Right cardiac atrium (tissue), 5 donors: ENCODE measurements around the gene ALKBH5. TPM values are rescaled to one million over a fixed set of nuclear protein-coding genes. Genes with fewer than 3 reads are reported as not detected.

Experiments
- ATAC-seq, 2 donors: fragments of 200-7000 bp; cut with Tn5 transposase; one replicate each; pipeline versions ENCODE4 v1.8.0 to v1.9.1; 2020; ENCODE audit warnings: moderate library complexity in 2 of 2, mild to moderate bottlenecking in 1 of 2
- DNase-seq, 3 donors: peaks; one replicate each; pipeline ENCODE4 v3.0.0-alpha.2; 2020
- H3K27ac ChIP-seq: one replicate; pipeline ENCODE4 v1.5.1; 2013; ENCODE audit warnings: mild to moderate bottlenecking, low read length, control low read depth, moderate library complexity
- H3K27me3 ChIP-seq: one replicate; pipeline ENCODE4 v1.6.1; 2013; ENCODE audit not compliant: control insufficient read depth, insufficient read depth
- H3K4me1 ChIP-seq: one replicate; pipeline ENCODE4 v1.6.1; 2013; ENCODE audit warnings: low read length; ENCODE audit not compliant: control insufficient read depth, insufficient read depth
- H3K4me3 ChIP-seq: one replicate; pipeline ENCODE4 v1.5.1; 2013; ENCODE audit warnings: low read length, control low read depth
- H3K9me3 ChIP-seq: one replicate; pipeline ENCODE4 v1.6.1; 2013; ENCODE audit warnings: low read length; ENCODE audit not compliant: control insufficient read depth
- WGBS: extraction: QIAGEN DNeasy Blood & Tissue Kit; methylation state at CpG from one replicate; pipeline ENCODE4 v1.1.7; 2013; 5-methylcytosine and 5-hydroxymethylcytosine counted together
- intact Hi-C, 4 donors: fragments of 100-400 bp; cut with DNase I; formaldehyde crosslinking; loops; one replicate each; pipeline versions ENCODE4 v1.11.0 to v1.14.0; 2022 to 2023
- polyA plus RNA-seq: library from polyadenylated mRNA; stranded (reverse); fragments of 200-250 nt; gene quantifications from one replicate; pipeline ENCODE4 v1.2.3, GENCODE V29; 2013
- total RNA-seq, 4 donors: library from RNA; stranded (reverse); fragmentation: NEBNext Ultra II Directional; extraction: Animal tissue kit (Norgen Biotek cat#: 25700); gene quantifications; one replicate each; pipeline ENCODE4 v1.2.1, GENCODE V29; 2021
- donor health status: healthy with polysubstance abuse.
- donor health status: DM: no; HTN: yes; CAD: no.
- donor health status: DM: no; HTN: no; CAD: no.
- donor health status: DM: no; HTN: yes; CAD: no; lungs with severe emphysema.
- donor health status: DM: yes; HTN: yes; CAD: no.

Gene ALKBH5
- total and polyA plus RNA-seq, 5 donors = 112 to 195 (median 183) TPM

GRCh38 chr17:18157354-18157985 is 26.2 kb upstream of the ALKBH5 start:
- no peaks in the 10 kb centered on the region for H3K9me3 ChIP-seq
- no peak overlapping the region for H3K27ac ChIP-seq
- no peaks in the 10 kb centered on the region for H3K4me1 ChIP-seq
- intact Hi-C loops = no loop called here
- H3K4me3 ChIP-seq = no peak overlapping the region
- no peaks in the 10 kb centered on the region for H3K27me3 ChIP-seq
- 61% methylated on average over 22 of the region's 22 CpGs for WGBS
- DNase-seq (no peak), ATAC-seq (no peak)

- H3K4me1 ChIP-seq = no peaks in the 10 kb centered on the region
- H3K4me3 ChIP-seq = peak overlapping the region; percentile 35
- intact Hi-C loops = no loop called here
These were observed 25.5 kb upstream of the ALKBH5 start for GRCh38 chr17:18158022-18158600.

GRCh38 chr17:18159551-18160120 is 24.0 kb upstream of the ALKBH5 start:
- no peak for ATAC-seq
- intact Hi-C loops = no loop called here
- H3K4me3 ChIP-seq = no peak overlapping the region

More at GRCh38 chr17:18158022-18158600, 25.5 kb upstream of the ALKBH5 start:
- ATAC-seq (peak; percentile 63 to 69), DNase-seq (peak; percentile 96 to 98 (median 98))
- no peaks in the 10 kb centered on the region for H3K9me3 ChIP-seq
- 4% methylated on average over 26 of the region's 26 CpGs for WGBS
- peak overlapping the region; percentile 23 for H3K27ac ChIP-seq
- H3K27me3 ChIP-seq = no peaks in the 10 kb centered on the region

GRCh38 chr17:18160128-18160856 is 23.3 kb upstream of the ALKBH5 start:
- intact Hi-C loops = no loop called here
- Histone ChIP-seq H3K4me1 (no peaks in the 10 kb centered on the region), H3K9me3 (no peaks in the 10 kb centered on the region), H3K27me3 (no peaks in the 10 kb centered on the region), H3K27ac (no peak overlapping the region), H3K4me3 (no peak overlapping the region)
- ATAC-seq = no peak
- 89% methylated on average over 5 of the region's 5 CpGs for WGBS
- no peak for DNase-seq

More at GRCh38 chr17:18159551-18160120, 24.0 kb upstream of the ALKBH5 start:
- DNase-seq = peak in 1 of 3 donors; percentile 29
- Histone ChIP-seq H3K27ac (no peak overlapping the region), H3K27me3 (no peaks in the 10 kb centered on the region), H3K9me3 (no peaks in the 10 kb centered on the region), H3K4me1 (no peaks in the 10 kb centered on the region)
- WGBS = 71% methylated on average over 3 of the region's 3 CpGs

GRCh38 chr17:18161207-18162145 is 22.2 kb upstream of the ALKBH5 start:
- intact Hi-C loops = no loop called here
- Histone ChIP-seq H3K4me1 (no peaks in the 10 kb centered on the region), H3K27me3 (no peaks in the 10 kb centered on the region), H3K4me3 (no peak overlapping the region), H3K9me3 (no peaks in the 10 kb centered on the region), H3K27ac (no peak overlapping the region)
- WGBS = 69% methylated on average over 12 of the region's 12 CpGs
- ATAC-seq = no peak
- DNase-seq = no peak

GRCh38 chr17:18163547-18163946 is 20.1 kb upstream of the ALKBH5 start:
- WGBS = 62% methylated on average over 7 of the region's 7 CpGs
- H3K9me3 ChIP-seq = no peaks in the 10 kb centered on the region

GRCh38 chr17:18166894-18167293 is 16.7 kb upstream of the ALKBH5 start:
- DNase-seq (peak in 2 of 3 donors; percentile 11 to 48), ATAC-seq (no peak)
- H3K4me3 ChIP-seq = no peak overlapping the region
- H3K27ac ChIP-seq = no peak overlapping the region
- no peaks in the 10 kb centered on the region for H3K4me1 ChIP-seq
- no peaks in the 10 kb centered on the region for H3K27me3 ChIP-seq
- WGBS = 53% methylated on average over 5 of the region's 5 CpGs
- H3K9me3 ChIP-seq = no peaks in the 10 kb centered on the region
- intact Hi-C loops = no loop called here

More at GRCh38 chr17:18163547-18163946, 20.1 kb upstream of the ALKBH5 start:
- no peaks in the 10 kb centered on the region for H3K27me3 ChIP-seq
- no peak overlapping the region for H3K4me3 ChIP-seq
- ATAC-seq (no peak), DNase-seq (peak in 1 of 3 donors; percentile 23)
- intact Hi-C loops = no loop called here
- no peak overlapping the region for H3K27ac ChIP-seq
- H3K4me1 ChIP-seq = no peaks in the 10 kb centered on the region

- Histone ChIP-seq H3K4me3 (no peak overlapping the region), H3K27ac (no peak overlapping the region), H3K9me3 (no peaks in the 10 kb centered on the region), H3K4me1 (no peaks in the 10 kb centered on the region), H3K27me3 (no peaks in the 10 kb centered on the region)
- intact Hi-C loops = no loop called here
- 92% methylated on average over 10 of the region's 10 CpGs for WGBS
- DNase-seq (peak in 2 of 3 donors; percentile 30 to 50), ATAC-seq (no peak)
These were observed 16.2 kb upstream of the ALKBH5 start for GRCh38 chr17:18167421-18167820.

GRCh38 chr17:18172531-18173278 is 10.9 kb upstream of the ALKBH5 start:
- H3K9me3 ChIP-seq = no peaks in the 10 kb centered on the region
- DNase-seq = no peak
- H3K4me1 ChIP-seq = no peaks in the 10 kb centered on the region
- no peak overlapping the region for H3K27ac ChIP-seq
- 48% methylated on average over 3 of the region's 3 CpGs for WGBS
- ATAC-seq = peak in 1 of 2 donors; percentile 64
- no peaks in the 10 kb centered on the region for H3K27me3 ChIP-seq
- no peak overlapping the region for H3K4me3 ChIP-seq
- intact Hi-C loops = no loop called here

- 95% methylated on average over 14 of the region's 14 CpGs for WGBS
- intact Hi-C loops = no loop called here
- no peaks in the 10 kb centered on the region for H3K27me3 ChIP-seq
These were observed 9.9 kb upstream of the ALKBH5 start for GRCh38 chr17:18173740-18174139.

More at GRCh38 chr17:18173740-18174139, 9.9 kb upstream of the ALKBH5 start:
- DNase-seq (no peak), ATAC-seq (no peak)
- Histone ChIP-seq H3K4me1 (no peaks in the 10 kb centered on the region), H3K9me3 (no peaks in the 10 kb centered on the region), H3K27ac (no peak overlapping the region), H3K4me3 (no peak overlapping the region)
